Measurements from ENCODE around the gene CYB5RL.
"Not testable (repeated sequence)": the region's sequence is repeated elsewhere in the genome, so short reads cannot be mapped to it uniquely, and the experiment has no call there.

CYB5RL gene, protein sequence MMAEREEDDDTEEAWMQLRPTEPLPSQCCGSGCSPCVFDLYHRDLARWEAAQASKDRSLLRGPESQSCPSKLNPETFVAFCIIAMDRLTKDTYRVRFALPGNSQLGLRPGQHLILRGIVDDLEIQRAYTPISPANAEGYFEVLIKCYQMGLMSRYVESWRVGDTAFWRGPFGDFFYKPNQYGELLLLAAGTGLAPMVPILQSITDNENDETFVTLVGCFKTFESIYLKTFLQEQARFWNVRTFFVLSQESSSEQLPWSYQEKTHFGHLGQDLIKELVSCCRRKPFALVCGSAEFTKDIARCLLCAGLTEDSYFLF

DNA sequence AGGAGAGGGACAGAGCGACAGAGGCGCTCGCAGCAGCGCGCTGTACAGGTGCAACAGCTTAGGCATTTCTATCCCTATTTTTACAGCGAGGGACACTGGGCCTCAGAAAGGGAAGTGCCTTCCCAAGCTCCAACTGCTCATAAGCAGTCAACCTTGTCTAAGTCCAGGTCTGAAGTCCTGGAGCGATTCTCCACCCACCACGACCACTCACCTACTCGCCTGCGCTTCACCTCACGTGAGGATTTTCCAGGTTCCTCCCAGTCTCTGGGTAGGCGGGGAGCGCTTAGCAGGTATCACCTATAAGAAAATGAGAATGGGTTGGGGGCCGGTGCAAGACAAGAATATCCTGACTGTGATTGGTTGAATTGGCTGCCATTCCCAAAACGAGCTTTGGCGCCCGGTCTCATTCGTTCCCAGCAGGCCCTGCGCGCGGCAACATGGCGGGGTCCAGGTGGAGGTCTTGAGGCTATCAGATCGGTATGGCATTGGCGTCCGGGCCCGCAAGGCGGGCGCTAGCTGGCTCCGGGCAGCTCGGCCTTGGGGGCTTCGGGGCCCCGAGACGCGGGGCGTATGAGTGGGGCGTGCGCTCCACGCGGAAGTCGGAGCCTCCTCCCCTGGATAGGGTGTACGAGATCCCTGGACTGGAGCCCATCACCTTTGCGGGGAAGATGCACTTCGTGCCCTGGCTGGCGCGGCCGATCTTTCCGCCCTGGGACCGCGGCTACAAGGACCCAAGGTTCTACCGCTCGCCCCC lies at the start of gene CYB5RL, which contains the start of gene MRPL37:
Gene CYB5RL (minus strand): TSS at position 266 of the 754 bp plus-strand sequence. CDS start 4,414 bp downstream, outside the sequence.
Gene MRPL37 (plus strand): TSS at position 403 of the 754 bp plus-strand sequence. CDS start 77 bp downstream, at position 480.
- peak; percentile 79 to 91 (median 89) for DNase-seq

DNA sequence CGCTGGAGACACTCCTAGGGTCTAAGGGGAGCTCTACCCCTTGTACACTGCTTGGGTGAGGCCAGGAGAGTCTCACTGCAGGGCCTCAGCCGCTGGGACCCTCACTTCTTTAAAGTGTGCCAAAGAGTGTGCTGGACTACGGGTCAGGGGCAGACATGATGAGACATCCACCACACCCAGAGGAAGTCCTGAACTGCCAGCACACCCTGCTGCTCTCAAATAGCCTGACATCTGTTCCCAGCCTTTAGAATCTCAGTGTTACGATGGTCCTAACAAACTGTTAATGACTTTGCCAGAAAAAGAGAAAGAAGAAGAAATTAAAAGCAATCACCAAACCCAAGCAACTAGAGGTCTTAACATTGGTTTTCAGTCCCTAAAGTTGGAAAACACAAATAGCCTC lies 49.1 kb upstream of the CYB5RL start:
- DNase-seq, result no peak

DNA sequence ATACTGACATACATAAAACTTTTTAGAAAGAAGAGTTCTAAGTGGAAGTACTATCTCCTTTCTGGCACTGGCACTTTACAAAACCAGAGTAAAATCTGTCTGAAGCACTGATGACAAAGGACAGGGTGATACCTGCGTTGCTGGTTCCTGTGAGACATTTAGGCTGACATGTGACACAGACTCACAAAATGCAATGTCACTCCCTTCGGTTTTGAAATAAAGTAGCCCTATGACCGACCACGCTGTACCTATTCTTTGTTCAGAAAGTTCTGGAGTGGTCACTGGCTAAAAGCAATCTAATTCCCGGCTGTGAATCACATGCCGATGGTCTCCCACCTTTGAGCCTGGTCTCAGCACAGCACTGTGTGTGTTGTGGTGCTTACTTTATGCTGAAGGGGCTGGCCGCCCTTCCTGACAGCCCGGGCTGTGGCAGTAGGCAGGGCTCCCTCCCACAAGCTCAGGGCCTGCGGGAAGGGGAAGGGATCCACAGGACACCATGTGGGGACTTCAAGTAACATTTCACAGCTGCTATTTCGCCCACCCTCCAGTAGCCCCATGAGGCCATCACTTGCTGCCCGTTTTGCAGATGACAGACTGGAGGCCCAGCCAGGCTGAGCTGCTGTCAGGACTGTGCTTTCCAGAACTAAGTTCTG lies 48.2 kb upstream of the CYB5RL start:
- no peak for DNase-seq

DNA sequence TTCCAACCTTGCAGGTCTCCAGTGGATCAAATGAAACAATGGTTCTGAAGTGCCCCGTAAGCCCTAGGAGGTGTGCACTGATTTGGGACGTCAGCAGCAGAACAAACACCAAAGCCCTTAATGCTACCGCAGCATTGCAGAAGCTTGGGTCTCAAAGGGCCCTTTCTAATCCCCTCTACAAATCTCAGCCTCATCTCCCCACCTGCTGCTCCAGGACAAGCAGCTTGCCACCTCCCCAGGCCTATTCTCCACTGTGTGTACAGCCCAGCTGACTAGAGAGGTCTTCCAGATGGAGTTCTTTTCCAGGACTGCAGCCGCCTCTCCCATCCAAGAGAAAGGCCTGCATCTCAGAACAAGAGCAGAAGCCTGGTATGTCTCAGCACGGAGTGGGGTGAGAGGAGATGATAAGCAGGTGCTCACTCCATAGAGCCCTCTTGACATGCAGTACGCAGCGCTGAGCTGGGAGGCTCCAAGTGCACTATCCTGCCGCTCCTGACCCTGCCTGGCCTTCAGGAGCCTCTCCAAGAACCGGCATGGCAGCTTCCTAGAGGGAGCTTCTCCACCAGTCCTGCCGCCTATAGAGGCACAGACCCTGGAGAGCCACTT lies 46.4 kb upstream of the CYB5RL start:
- DNase-seq, result no peak

DNA sequence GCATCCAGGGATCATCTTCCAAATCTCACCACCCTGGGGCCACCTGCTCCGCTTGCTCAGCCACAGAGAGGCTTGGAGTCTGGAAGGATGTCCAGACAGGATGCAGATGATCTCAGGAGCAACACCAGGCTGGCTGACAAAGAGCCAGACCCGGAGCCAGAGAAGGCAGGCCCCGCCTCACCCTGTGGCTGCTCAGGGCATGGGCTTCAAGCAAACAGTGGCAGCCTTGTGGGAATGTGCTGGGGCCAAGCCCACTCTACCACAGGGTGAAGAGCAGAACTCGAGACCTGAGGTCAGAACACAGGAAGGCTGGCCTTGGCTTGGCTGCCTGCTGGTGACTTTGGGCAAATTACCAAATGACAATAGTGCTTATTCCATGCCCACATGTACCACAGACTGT lies 45.7 kb upstream of the CYB5RL start:
- DNase-seq, result no peak

DNA sequence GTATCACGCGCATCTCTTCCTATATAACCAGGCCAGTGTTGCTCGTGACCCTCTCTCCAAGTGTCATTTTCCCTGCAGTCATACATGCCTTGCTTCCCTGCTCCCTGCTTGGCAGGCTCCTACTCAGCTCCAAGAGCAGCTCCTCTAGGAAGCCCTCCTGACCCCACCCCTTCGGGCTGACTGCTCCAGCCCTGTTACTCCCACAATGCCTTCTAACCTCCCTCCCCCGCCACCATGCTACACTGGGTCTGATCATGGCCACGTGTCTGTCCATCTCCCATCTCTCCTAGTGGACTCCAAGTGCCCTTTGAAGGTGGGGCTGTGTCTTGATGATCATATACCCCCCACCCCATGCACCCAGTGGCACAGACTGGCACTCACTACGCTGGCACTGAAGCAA lies 44.8 kb upstream of the CYB5RL start:
- no peak for DNase-seq

DNA sequence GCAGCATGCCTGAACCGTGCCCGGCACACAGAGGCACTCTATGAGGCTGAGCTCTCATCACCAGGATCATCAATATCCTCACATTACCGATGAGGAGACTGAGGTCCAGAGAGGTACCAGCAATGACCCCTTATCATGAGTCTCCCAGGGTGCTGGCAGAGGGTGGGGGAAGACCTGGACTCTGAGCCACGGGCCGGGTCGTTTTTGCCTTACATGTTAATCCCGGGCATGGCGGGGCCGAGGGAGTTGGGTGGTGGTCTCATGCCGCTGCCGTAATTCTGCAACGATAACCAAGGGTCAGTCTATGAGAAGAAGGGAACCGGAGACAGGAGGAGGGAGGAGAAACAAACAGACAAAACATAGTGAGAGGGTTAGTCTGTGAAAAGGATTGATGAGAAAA lies 43.2 kb upstream of the CYB5RL start:
- DNase-seq, result no peak

DNA sequence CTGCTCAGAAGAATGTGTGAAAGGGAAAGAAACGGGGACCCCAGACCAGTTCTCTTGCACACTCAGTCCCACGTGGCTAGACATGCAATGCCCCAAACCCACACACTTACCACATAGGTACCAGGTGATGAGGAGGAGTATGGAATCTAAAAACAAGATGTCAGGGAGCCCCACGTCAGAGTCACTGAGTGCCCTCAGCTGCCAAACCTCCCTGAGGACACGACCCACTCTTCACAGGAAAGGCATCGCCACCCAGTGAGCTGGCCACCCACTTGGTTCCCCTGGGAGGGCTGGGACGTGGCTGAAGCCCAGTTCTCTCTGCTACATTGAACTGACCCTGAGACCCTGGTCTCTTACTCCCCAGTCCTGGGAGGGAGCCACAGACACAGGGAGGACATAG lies 41.5 kb upstream of the CYB5RL start:
- DNase-seq, result no peak

DNA sequence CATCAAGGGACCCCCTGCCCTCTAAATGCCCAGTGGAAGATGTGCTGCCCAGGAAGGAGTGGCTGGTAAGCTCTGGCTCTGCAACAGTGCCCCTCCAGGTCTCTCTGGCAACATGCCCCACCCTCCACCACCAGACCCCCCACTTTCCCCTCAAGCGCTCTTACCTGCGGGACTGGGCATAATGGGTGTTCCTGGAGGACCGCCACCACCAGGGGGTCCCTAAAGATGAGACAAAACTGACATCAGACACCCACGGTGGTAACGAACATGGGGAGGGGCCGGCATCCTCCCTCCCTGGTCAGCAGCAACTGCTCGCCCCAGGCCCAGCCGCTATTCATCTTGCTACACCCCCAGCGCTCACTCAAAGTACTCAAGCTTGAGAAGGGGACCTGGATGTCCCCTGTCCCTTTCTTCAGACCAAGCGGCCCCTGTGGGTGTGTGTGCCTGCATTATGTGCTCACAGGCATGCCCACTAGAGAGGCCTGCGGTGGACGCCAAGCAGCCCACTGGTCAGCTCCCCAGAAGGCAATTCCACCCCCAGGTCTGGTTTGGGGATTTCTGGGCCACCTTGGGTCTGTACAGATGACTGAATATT lies 41.0 kb upstream of the CYB5RL start:
- DNase-seq, result no peak

DNA sequence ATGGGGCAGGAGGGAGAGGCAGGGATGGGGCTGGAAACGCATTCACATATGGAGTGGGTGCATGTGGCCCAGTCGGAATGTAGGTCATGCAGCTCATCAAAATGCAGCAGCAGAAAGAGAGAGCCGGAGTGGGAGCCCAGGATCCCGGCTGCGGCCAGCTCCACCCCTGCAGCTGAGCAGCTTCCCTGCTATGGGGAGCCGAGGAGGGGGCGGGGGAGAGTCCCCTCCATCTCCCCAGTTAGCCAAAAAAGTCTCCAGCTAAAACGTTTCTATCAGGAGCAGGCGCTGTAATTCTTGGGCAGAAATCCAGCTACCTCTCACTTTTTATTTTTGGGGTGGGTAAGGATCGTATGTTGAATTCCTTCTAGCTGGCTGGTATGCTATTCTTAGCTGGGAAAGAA lies 39.8 kb upstream of the CYB5RL start:
- no peak for DNase-seq

DNA sequence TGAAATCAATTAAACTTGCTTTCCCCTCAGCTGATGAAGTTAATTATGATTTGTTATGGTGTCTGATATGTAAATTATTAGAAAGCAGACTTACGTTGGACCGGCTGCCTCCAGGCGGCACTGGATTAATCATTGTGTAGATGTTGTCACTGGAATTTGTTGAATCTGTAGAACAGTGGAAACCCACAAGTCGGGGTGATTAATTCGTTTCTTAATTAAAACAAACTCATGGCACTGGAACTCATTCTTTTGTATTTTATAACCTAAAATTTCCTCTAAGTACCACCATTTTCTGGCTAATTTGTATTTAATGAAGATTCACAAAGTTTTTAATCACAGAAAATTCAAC lies 39.2 kb upstream of the CYB5RL start:
- DNase-seq, result no peak

DNA sequence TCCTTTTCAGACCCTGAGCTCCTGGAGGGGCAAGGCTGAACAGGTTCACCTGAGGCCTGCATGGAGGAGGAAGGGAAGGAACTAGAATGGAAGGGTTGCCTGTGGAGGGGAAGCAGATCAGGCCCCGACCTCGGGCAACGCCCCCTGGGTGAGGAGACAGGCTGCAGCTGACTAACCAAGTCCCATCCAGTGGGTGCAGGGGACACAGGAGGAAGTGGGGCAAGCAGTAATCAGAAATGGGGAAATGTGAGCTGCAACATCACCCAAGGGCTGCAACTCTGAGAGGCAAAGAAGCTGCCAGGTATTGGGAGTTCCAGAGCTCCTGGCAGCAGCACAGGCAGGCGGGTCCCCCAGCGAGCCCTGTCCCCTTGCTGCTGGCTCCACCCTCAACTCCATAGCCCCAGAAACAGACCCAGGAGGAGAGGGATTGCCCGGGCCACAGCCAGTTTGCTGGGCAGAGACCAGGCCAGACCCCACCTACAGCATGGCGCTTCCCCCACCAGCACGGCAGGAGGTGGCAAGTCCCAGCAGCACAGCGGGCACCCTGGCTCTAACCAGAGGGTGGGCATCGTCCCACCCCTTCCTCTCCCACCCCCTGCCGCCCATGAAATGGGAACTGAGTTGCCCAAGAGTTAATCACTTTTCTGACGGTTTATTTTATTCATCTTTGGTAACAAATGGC lies 38.7 kb upstream of the CYB5RL start:
- no peak for DNase-seq

DNA sequence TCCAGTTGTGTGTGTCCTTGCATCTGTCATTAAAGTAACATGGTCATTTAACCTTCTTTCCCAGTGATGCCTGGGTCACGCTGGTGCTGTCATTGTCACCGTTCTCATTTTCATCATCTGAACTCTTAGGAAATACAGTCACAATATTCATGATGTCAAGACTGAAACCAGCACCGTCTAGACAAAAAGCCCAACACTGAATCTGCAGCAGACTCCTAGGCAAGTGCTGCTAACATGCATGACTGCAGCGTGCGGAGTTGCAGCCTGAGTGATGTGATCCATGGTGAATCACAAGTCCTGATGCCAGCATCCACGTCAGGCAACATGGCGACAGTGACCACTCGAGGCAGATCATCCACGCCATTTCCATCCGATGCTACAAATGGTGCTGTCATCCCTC lies 37.8 kb upstream of the CYB5RL start:
- no peak for DNase-seq

DNA sequence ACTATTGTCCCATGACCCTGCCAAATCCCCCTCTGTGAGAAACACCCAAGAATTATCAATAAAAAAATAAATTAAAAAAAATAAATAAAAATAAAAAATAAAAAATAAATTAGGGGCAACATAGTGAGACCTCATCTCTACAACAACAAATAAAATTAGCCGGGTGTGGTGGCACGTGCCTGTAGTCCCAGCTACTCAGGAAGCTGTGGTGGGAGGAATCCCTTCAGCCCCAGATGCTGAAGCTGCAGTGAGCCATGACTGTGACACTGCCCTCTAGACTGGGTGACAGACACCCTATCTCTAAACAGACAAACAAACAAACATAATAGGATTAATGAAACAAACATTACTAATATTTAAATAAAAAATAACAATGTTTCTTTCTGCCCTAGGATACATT lies 34.5 kb upstream of the CYB5RL start:
- no peak for DNase-seq

DNA sequence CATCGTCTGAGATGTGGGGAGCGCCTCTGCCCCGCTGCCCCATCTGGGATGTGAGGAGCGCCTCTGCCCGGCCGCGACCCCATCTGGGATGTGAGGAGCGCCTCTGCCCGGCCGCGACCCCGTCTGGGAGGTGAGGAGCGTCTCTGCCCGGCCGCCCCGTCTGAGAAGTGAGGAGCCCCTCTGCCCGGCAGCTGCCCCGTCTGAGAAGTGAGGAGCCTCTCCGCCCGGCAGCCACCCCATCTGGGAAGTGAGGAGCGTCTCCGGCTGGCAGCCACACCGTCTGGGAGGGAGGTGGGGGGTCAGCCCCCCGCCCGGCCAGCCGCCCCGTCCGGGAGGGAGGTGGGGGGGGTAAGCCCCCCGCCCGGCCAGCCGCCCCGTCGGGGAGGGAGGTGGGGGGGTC lies 33.4 kb upstream of the CYB5RL start:
- DNase-seq, result not testable (repeated sequence)

DNA sequence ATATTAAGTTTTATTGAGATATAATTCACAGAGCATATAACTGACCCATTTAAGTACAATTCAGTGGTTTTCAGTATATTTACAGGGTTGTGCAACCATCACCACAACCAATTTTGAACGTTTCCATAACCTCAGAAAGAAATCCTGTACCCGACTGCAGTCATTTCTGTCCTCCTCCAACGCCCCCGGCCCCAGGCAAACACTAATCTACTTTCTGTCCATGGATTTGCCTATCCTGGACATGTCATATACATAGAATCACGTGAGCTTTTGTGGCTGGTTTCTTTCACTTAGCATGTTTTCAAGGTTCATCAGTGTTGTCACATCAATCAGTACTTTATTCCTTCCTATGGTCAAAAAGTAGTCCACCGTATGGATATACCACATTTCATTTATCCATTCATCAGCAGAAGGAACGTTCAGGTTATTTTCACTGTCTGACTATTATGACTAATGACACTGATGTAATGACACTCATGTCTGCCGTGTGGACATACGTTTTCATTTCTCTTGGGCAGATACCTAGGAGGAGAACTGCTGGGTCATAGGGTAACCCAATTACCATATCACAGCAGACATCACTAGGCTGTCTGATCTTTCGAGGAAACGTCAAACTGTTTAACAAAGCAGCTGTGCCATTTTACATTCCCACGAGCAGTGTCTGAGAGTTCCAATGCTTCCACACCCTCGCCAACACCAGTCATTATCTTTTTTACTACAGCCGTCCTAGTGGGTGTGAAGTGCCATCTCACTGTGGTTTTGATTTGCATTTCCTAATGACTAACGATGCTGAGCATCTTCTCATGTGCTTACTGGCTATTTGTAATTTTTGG lies 30.9 kb upstream of the CYB5RL start:
- DNase-seq, result no peak

DNA sequence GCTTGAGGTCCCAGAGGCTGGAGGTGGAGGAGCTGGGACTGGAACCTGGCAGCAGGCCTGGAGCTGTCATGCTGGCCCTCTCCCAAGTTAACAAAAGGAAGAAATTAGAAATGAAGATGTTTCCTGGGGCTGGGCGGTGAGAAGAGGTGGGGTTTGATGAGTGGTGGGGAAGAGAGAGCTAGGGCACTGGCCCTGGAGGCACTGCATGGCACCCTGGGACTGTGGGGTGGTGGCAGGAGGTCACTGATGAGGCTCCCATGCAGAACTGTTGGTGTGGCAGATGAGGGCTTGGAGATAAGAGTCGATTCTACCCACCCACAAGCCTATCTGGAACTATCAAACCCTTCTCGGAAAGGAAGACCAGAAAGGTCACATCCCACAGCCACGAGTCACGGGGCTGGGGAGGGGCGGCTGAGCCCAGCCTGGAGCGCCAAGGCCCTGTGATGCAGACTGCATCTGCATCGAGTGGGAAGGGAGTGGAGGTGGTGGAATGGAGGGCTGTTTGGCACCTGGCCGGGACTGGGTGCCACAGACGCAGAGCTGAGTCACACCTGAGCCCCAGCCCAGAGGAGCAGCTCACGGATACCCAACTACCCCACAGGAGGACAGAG lies 29.6 kb upstream of the CYB5RL start:
- no peak for DNase-seq

DNA sequence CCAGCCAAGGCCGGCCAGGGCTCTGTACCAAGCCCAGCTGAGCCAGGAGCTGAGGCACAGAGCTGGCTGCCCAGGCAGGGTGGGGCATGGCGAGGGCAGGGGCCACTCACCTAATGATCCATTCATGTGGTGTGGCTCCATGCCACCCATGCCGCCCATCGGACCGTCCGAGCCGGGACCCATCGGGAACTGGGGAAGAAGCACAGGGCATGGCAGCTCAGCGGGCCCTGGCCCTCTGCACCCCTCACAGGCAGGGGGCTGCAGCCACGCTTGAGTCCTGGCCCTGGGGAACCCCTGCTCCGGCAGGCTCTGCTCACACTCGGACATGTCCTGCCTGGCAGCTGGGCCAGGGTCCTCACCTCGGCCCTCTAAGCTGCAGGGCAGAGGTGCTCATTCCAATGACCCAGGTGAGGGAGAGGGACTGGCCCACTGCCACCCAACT lies 28.8 kb upstream of the CYB5RL start:
- DNase-seq, result no peak

DNA sequence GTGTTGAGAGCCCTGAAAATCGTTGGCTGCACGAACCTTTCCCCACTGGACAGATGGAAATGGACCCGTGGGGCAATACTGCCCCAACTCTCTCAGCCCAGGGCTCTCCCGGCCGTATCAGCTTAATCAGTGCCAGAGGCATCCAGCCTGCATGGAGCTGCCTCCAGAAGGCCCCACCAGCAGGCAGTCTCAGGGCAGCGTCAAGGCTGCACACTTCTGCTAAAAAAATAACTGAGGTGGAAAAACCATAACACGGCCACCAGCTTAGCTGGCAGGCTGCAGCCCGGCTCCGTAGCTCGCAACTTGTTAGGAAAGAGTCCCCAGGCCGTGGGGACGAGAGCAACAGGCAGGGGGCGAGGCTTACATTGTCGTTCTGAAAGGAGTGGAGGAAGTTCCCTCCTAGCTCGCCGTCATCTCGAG lies 28.1 kb upstream of the CYB5RL start:
- no peak for DNase-seq

DNA sequence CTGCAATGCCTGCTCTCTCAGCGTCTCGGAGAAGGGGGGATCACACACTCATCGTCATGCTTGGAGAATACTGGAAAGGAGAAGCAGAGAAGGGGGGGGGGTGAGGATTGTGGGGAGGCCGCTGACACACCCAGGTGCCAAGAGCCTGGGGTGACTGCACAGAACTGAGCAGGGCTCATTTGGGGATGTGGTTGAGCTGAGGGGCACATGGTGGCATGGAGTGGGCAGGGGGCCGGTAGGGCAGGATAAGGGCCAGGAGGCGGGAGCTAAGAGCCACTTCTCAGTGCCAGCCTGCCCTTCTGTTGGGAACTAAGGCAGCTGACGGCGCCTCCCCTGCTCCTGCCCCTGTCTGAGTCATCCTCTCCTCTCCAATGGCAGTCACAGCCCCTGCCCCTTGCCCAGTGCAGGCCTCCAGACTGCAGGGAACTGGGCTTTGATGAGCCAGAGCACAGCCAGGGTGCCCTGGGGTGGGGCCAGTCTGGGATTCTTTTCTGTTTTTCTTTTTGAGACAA lies 27.3 kb upstream of the CYB5RL start:
- no peak for DNase-seq
